Measurements from ENCODE around the gene MLXIP. TPM values are rescaled to one million over a fixed set of nuclear protein-coding genes. Genes with fewer than 3 reads are reported as not detected.

Gene MLXIP
- polyA plus RNA-seq, 4 donors = 8.5 to 55.0 (median 30.5) TPM

DNA sequence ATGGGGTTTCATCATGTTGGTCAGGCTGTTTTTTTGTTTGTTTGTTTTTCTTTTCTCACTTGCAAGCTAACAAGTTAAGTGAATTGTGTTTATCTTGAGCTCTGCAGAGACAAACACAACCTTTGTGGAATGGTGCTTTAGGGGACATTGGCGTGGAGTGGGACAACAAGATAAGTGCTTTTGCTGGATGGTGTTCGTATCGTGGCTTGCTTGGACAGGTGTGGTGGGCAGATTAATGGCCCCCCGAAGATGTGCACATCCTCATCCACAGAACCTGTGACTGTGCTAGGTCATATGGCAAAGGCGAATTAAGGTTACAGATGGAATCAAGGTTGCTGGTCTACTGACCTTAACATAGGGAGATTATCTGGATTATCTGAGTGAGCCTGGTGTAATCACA is 7.0 kb downstream of the MLXIP start:
- Histone ChIP-seq H3K4me1 (ENCODE audit: control insufficient read depth in 3 of 3, insufficient read depth in 2 of 3, low read depth in 1 of 3, low read length in 2 of 3) (peaks cover 10 to 31% (median 30%) of the 10 kb centered on the region in 3 donors), H3K9me3 (ENCODE audit: control insufficient read depth in 2 of 2, insufficient read depth in 1 of 2, low read depth in 1 of 2, low read length in 1 of 2) (no peaks in the 10 kb centered on the region), H3K27ac (ENCODE audit: low read depth in 1 of 3, low read length in 2 of 3) (peak overlapping the region in 1 of 3 donors; percentile 14), H3K4me3 (ENCODE audit: low read depth in 1 of 3, low read length in 3 of 3) (no peak overlapping the region), H3K36me3 (ENCODE audit: control insufficient read depth in 3 of 3, insufficient read depth in 2 of 3, low read depth in 1 of 3, low read length in 3 of 3) (peaks cover 2 to 68% (median 3%) of the 10 kb centered on the region in 3 donors), H3K27me3 (ENCODE audit: control insufficient read depth in 3 of 3, insufficient read depth in 3 of 3, low read length in 3 of 3) (no peaks in the 10 kb centered on the region)
- 54 to 78% (median 56%) methylated on average over 5 of the region's 5 CpGs for WGBS, 3 donors
- no peak for FAIRE-seq
- no peak for DNase-seq

DNA sequence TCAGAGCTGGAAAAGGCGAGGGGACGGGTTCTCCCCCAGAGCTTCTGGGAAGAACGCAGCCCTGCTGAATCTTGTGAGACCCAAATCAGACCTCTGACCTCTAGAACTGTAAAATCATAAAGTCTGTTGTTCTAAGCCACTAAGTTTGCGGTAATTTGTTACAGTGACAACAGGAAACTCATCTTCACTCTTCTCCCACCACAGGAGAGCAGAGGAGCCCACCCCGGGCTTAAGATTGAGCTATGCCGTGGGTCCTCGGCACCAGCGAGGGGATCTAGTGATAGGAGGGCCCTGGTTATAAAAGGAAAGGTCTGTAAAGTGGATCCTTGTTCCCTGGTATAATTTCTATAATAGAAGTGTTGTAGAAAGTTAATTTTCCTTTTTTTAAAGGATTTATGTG is 7.6 kb downstream of the MLXIP start:
- WGBS, 3 donors = 31 to 62% (median 36%) methylated on average over 8 of the region's 8 CpGs

DNA sequence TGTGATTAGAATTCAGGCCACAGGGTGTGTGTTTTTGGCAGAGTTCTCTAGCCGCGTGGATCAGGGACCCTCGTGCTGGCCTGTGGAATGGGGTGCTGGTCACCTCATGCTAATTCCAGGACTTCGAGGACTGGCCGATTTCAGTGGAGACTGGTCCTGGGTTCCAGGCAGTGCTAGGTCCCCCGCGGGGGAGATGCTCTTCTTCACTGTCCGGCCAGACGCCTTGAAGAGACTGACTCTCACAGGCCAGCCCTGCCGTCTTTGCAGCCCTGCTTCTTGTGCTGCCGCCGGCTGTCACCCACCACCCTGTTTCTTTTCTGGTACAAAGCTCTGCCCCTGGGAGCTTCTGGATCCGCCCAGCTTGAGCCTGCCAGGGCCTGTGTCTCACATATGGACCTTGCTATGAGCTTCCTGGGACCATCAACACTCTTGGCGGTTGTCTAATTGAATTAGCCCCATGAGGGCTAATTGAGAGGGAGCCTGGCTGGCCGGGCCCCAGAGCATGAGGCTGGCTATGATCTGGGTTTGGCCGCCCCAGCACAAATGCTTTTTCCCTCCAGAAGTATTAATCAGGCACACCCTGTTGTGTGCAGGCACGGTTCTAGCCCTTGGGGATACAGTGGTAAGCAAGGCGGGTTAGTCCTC is 8.2 kb downstream of the MLXIP start:
- WGBS, 3 donors = 32 to 61% (median 48%) methylated on average over 18 of the region's 18 CpGs
- no peak for FAIRE-seq
- Histone ChIP-seq H3K36me3 (ENCODE audit: control insufficient read depth in 3 of 3, insufficient read depth in 2 of 3, low read depth in 1 of 3, low read length in 3 of 3) (peaks cover 2 to 66% (median 3%) of the 10 kb centered on the region in 3 donors), H3K27me3 (ENCODE audit: control insufficient read depth in 3 of 3, insufficient read depth in 3 of 3, low read length in 3 of 3) (no peaks in the 10 kb centered on the region), H3K27ac (ENCODE audit: low read depth in 1 of 3, low read length in 2 of 3) (peak overlapping the region in 2 of 3 donors; percentile 3 to 25), H3K4me3 (ENCODE audit: low read depth in 1 of 3, low read length in 3 of 3) (no peak overlapping the region), H3K4me1 (ENCODE audit: control insufficient read depth in 3 of 3, insufficient read depth in 2 of 3, low read depth in 1 of 3, low read length in 2 of 3) (peaks cover 10 to 30% (median 27%) of the 10 kb centered on the region in 3 donors), H3K9me3 (ENCODE audit: control insufficient read depth in 2 of 2, insufficient read depth in 1 of 2, low read depth in 1 of 2, low read length in 1 of 2) (no peaks in the 10 kb centered on the region)
- no peak for DNase-seq

More for the DNA sequence above, 7.6 kb downstream of the MLXIP start:
- Histone ChIP-seq H3K36me3 (ENCODE audit: control insufficient read depth in 3 of 3, insufficient read depth in 2 of 3, low read depth in 1 of 3, low read length in 3 of 3) (peaks cover 2 to 68% (median 3%) of the 10 kb centered on the region in 3 donors), H3K4me1 (ENCODE audit: control insufficient read depth in 3 of 3, insufficient read depth in 2 of 3, low read depth in 1 of 3, low read length in 2 of 3) (peaks cover 10 to 30% (median 29%) of the 10 kb centered on the region in 3 donors), H3K27me3 (ENCODE audit: control insufficient read depth in 3 of 3, insufficient read depth in 3 of 3, low read length in 3 of 3) (no peaks in the 10 kb centered on the region), H3K4me3 (ENCODE audit: low read depth in 1 of 3, low read length in 3 of 3) (no peak overlapping the region), H3K27ac (ENCODE audit: low read depth in 1 of 3, low read length in 2 of 3) (peak overlapping the region in 1 of 3 donors; percentile 14), H3K9me3 (ENCODE audit: control insufficient read depth in 2 of 2, insufficient read depth in 1 of 2, low read depth in 1 of 2, low read length in 1 of 2) (no peaks in the 10 kb centered on the region)
- no peak for DNase-seq
- no peak for FAIRE-seq

GRCh38 chr12:122087431-122088178 is 9.0 kb downstream of the MLXIP start:
- 41 to 64% (median 54%) methylated on average over 17 of the region's 17 CpGs for WGBS, 3 donors
- peak overlapping the region in 2 of 3 donors; percentile 9 to 25 for H3K27ac ChIP-seq (ENCODE audit: low read depth in 1 of 3, low read length in 2 of 3)
- no peaks in the 10 kb centered on the region for H3K9me3 ChIP-seq (ENCODE audit: control insufficient read depth in 2 of 2, insufficient read depth in 1 of 2, low read depth in 1 of 2, low read length in 1 of 2)
- H3K27me3 ChIP-seq (ENCODE audit: control insufficient read depth in 3 of 3, insufficient read depth in 3 of 3, low read length in 3 of 3) = no peaks in the 10 kb centered on the region
- no peak overlapping the region for H3K4me3 ChIP-seq (ENCODE audit: low read depth in 1 of 3, low read length in 3 of 3)
- FAIRE-seq (no peak), DNase-seq (no peak)
- H3K36me3 ChIP-seq (ENCODE audit: control insufficient read depth in 3 of 3, insufficient read depth in 2 of 3, low read depth in 1 of 3, low read length in 3 of 3) = peaks cover 2 to 64% (median 3%) of the 10 kb centered on the region in 3 donors
- peaks cover 7 to 27% (median 23%) of the 10 kb centered on the region in 3 donors for H3K4me1 ChIP-seq (ENCODE audit: control insufficient read depth in 3 of 3, insufficient read depth in 2 of 3, low read depth in 1 of 3, low read length in 2 of 3)

GRCh38 chr12:122088179-122088810 is 9.7 kb downstream of the MLXIP start:
- Histone ChIP-seq H3K9me3 (ENCODE audit: control insufficient read depth in 2 of 2, insufficient read depth in 1 of 2, low read depth in 1 of 2, low read length in 1 of 2) (no peaks in the 10 kb centered on the region), H3K4me3 (ENCODE audit: low read depth in 1 of 3, low read length in 3 of 3) (no peak overlapping the region), H3K27ac (ENCODE audit: low read depth in 1 of 3, low read length in 2 of 3) (peak overlapping the region in 1 of 3 donors; percentile 25), H3K4me1 (ENCODE audit: control insufficient read depth in 3 of 3, insufficient read depth in 2 of 3, low read depth in 1 of 3, low read length in 2 of 3) (peaks cover 10 to 30% (median 20%) of the 10 kb centered on the region in 3 donors), H3K27me3 (ENCODE audit: control insufficient read depth in 3 of 3, insufficient read depth in 3 of 3, low read length in 3 of 3) (no peaks in the 10 kb centered on the region), H3K36me3 (ENCODE audit: control insufficient read depth in 3 of 3, insufficient read depth in 2 of 3, low read depth in 1 of 3, low read length in 3 of 3) (peaks cover 2 to 63% (median 3%) of the 10 kb centered on the region in 3 donors)
- no peak for FAIRE-seq
- DNase-seq = no peak
- 39 to 58% (median 50%) methylated on average over 9 of the region's 9 CpGs for WGBS, 3 donors

GRCh38 chr12:122089077-122089476 is 10.5 kb downstream of the MLXIP start:
- FAIRE-seq = no peak
- Histone ChIP-seq H3K4me3 (ENCODE audit: low read depth in 1 of 3, low read length in 3 of 3) (no peak overlapping the region), H3K27ac (ENCODE audit: low read depth in 1 of 3, low read length in 2 of 3) (peak overlapping the region in 1 of 3 donors; percentile 25), H3K9me3 (ENCODE audit: control insufficient read depth in 2 of 2, insufficient read depth in 1 of 2, low read depth in 1 of 2, low read length in 1 of 2) (no peaks in the 10 kb centered on the region), H3K4me1 (ENCODE audit: control insufficient read depth in 3 of 3, insufficient read depth in 2 of 3, low read depth in 1 of 3, low read length in 2 of 3) (peaks cover 10 to 30% (median 17%) of the 10 kb centered on the region in 3 donors), H3K36me3 (ENCODE audit: control insufficient read depth in 3 of 3, insufficient read depth in 2 of 3, low read depth in 1 of 3, low read length in 3 of 3) (peaks cover 2 to 55% (median 3%) of the 10 kb centered on the region in 3 donors), H3K27me3 (ENCODE audit: control insufficient read depth in 3 of 3, insufficient read depth in 3 of 3, low read length in 3 of 3) (no peaks in the 10 kb centered on the region)
- no peak for DNase-seq
- 23 to 33% (median 27%) methylated on average over 2 of the region's 2 CpGs for WGBS, 3 donors

DNA sequence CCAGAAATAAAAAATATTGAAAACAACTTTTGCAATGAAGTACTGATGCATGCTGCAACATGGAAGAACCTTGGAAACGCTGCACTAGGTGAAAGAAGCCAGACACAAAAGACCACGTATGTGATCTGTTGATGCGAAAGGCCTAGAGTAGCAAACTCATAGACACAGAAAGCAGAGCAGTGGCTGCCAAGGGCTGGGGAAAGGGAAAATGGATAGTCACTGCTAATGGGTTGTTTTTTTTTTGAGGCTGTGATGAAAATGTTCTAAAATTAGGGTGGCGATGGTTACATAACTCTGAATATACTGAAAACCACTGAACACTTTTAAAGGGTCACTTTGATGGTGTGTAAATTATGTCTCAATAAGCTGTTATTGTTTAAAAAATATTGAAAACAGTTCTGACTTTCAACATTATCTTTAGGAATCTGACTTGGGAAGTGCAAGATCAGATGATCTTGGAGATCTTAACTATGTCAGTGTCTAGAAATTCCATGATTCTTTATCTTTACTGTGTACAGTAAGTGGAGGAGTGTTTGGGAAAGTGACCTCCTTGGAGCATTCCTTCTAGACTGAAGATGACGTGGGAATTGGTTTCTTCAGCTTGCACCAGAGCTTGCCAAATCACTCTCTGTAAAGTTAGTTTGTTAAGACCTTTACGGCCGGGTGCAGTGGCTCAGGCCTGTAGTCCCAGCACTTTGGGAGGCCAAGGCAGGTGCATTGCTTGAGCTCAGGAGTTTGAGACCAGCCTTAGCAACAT is 12.4 kb downstream of the MLXIP start:
- WGBS, 3 donors = 47 to 54% (median 53%) methylated on average over 7 of the region's 7 CpGs
- peaks cover 10 to 25% (median 24%) of the 10 kb centered on the region in 3 donors for H3K4me1 ChIP-seq (ENCODE audit: control insufficient read depth in 3 of 3, insufficient read depth in 2 of 3, low read depth in 1 of 3, low read length in 2 of 3)
- no peaks in the 10 kb centered on the region for H3K9me3 ChIP-seq (ENCODE audit: control insufficient read depth in 2 of 2, insufficient read depth in 1 of 2, low read depth in 1 of 2, low read length in 1 of 2)
- H3K27ac ChIP-seq (ENCODE audit: low read depth in 1 of 3, low read length in 2 of 3) = peak overlapping the region in 2 of 3 donors; percentile 15 to 63
- H3K27me3 ChIP-seq (ENCODE audit: control insufficient read depth in 3 of 3, insufficient read depth in 3 of 3, low read length in 3 of 3) = no peaks in the 10 kb centered on the region
- DNase-seq (no peak), FAIRE-seq (no peak)
- no peak overlapping the region for H3K4me3 ChIP-seq (ENCODE audit: low read depth in 1 of 3, low read length in 3 of 3)
- H3K36me3 ChIP-seq (ENCODE audit: control insufficient read depth in 3 of 3, insufficient read depth in 2 of 3, low read depth in 1 of 3, low read length in 3 of 3) = peaks cover 0 to 42% (median 0%) of the 10 kb centered on the region in 3 donors
